ENCODE data around the gene GCN1. TPM values are rescaled to one million over a fixed set of nuclear protein-coding genes. Genes with fewer than 3 reads are reported as not detected.
A peak's percentile ranks its signal among the peaks of the same experiment; 100 is the strongest.
"Not testable (repeated sequence)": the region's sequence is repeated elsewhere in the genome, so short reads cannot be mapped to it uniquely, and the experiment has no call there.

Gene GCN1
- total RNA-seq, 1 experiment from 2014 or later, result 254 TPM

DNA sequence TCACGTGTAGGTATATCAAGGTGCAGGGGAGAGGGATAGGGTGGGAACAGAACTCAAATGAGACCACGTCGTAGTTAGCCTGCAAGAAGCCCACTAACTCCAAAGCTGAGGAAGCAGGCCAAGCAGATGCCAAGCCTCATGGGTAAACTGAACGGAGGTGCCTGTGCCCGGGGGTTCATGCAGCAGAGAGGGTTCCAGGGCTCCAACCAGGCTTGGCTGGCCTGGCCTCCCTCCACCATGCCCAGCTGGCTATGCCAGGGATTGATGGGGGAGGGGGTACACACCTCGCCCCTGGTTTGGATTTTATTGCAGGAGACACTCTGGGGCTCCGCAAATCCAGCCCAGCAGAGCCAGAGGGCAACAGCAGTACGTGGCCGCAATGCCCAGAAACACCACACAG, 43.7 kb upstream of the GCN1 start:
- ChIA-PET POLR2A (ENCODE audit: unreplicated experiment) (interaction anchor here (0.6 to 3.3 kb wide), 9 partner anchors 9 to 79 kb away, joined by 3 to 63 read pairs (median 7); partner anchors contain the start of genes PXN, RNU4-2 and RPLP0), CTCF (interaction anchor here (0.6 to 2.6 kb wide), 6 partner anchors 10 to 27 kb away, joined by 3 to 26 read pairs (median 5); partner anchors contain the start of gene PXN)
- H3K27me3 ChIP-seq (ENCODE audit: low read length), result no peaks in the 10 kb centered on the region
- no peak overlapping the region for H3K4me3 ChIP-seq (ENCODE audit: low read length)
- BruUV-seq (replicated peaks), result TSS peak; percentile 36
- peaks cover 25% of the 10 kb centered on the region; the same call in 1 of the 2 replicates for H3K36me3 ChIP-seq (ENCODE audit: low read depth, low read length)
- peak overlapping the region; percentile 56 for H3K4me2 ChIP-seq (ENCODE audit: low read length)
- TF ChIP-seq EZH2 (IDR thresholded peaks at IDR 0.05; ENCODE audit: low read length, unreplicated experiment) (no peak), EZH2phosphoT487 (IDR thresholded peaks at IDR 0.05; ENCODE audit: borderline replicate concordance, low read length) (no peak)
- TF ChIP-seq, protein P1, sequence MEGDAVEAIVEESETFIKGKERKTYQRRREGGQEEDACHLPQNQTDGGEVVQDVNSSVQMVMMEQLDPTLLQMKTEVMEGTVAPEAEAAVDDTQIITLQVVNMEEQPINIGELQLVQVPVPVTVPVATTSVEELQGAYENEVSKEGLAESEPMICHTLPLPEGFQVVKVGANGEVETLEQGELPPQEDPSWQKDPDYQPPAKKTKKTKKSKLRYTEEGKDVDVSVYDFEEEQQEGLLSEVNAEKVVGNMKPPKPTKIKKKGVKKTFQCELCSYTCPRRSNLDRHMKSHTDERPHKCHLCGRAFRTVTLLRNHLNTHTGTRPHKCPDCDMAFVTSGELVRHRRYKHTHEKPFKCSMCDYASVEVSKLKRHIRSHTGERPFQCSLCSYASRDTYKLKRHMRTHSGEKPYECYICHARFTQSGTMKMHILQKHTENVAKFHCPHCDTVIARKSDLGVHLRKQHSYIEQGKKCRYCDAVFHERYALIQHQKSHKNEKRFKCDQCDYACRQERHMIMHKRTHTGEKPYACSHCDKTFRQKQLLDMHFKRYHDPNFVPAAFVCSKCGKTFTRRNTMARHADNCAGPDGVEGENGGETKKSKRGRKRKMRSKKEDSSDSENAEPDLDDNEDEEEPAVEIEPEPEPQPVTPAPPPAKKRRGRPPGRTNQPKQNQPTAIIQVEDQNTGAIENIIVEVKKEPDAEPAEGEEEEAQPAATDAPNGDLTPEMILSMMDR (conservative IDR thresholded peaks at IDR 0.05; ENCODE audit: low read depth, low read length), result no peak
- H3K9ac ChIP-seq (ENCODE audit: low read length), result peak overlapping the region; percentile 57
- ATAC-seq, result no peak
- no peaks in the 10 kb centered on the region for H3K9me3 ChIP-seq (ENCODE audit: low read length)
- H3K27ac ChIP-seq (ENCODE audit: low read length), result peak overlapping the region; percentile 89
- H4K20me1 ChIP-seq (ENCODE audit: low read length), result peaks cover 34% of the 10 kb centered on the region
- H3K4me1 ChIP-seq (ENCODE audit: insufficient read depth, low read length), result peaks cover 81% of the 10 kb centered on the region
- H3K9me2 ChIP-seq (replicated peaks; ENCODE audit: low read length), result no peaks in the 10 kb centered on the region
- H2AFZ ChIP-seq (ENCODE audit: low read length), result no peak overlapping the region
- peaks cover 97% of the 10 kb centered on the region for H3K79me2 ChIP-seq (ENCODE audit: low read length)
- H3F3A ChIP-seq (ENCODE audit: low read length, unreplicated experiment), result peaks cover 13% of the 10 kb centered on the region
- no peak for DNase-seq
- intact Hi-C loops (cut with micrococcal nuclease), result no loop called here

DNA sequence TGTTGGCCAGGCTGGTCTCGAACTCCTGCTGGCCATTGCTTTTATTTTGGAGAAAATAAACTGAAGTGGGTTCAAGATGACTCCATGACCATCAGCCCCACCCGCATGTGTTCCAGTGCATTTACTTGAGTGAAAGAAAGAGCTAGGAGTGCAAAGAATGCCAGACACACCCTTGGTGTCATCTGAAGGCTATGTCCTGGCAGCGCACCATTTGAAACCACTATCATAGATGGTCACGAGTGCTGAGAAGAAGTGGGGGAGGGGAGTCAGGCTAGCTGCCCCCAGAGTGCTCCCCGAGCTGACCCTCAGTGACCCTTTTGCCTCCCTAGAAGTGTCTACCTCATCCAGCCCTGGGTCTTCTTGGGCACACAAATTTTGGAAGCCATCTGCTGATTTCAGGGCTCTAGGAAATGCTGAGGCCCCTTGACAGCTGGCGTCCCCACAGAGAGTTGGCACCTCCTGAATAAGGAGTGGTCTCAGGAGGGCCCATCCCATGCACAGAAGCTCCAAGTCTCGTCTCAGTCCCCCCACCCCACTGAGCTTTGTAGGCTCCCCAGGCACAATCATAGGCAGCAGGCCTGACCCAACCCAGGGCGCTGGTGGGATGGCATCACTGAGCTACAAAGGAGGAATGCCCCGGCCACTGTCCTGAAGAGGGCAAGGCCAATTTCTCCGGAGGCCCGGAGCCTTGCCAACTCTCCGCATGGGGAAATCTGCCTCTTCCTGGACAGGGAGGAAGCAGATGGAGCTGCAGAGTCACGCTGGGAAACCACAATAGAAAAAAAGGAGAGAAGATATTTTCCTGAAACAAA, 43.1 kb upstream of the GCN1 start:
- Histone ChIP-seq H3K4me2 (ENCODE audit: low read length) (peak overlapping the region; percentile 56), H3F3A (ENCODE audit: low read length, unreplicated experiment) (peaks cover 19% of the 10 kb centered on the region), H3K9me3 (ENCODE audit: low read length) (no peaks in the 10 kb centered on the region), H3K9me2 (replicated peaks; ENCODE audit: low read length) (no peaks in the 10 kb centered on the region), H3K36me3 (ENCODE audit: low read depth, low read length) (peaks cover 27% of the 10 kb centered on the region; the same call in 1 of the 2 replicates), H3K9ac (ENCODE audit: low read length) (peak overlapping the region; percentile 57), H4K20me1 (ENCODE audit: low read length) (peaks cover 28% of the 10 kb centered on the region), H3K27me3 (ENCODE audit: low read length) (no peaks in the 10 kb centered on the region), H3K27ac (ENCODE audit: low read length) (peak overlapping the region; percentile 89), H3K4me3 (ENCODE audit: low read length) (peak overlapping the region; percentile 5; the same call in 1 of the 2 replicates), H3K4me1 (ENCODE audit: insufficient read depth, low read length) (peaks cover 88% of the 10 kb centered on the region), H2AFZ (ENCODE audit: low read length) (no peak overlapping the region), H3K79me2 (ENCODE audit: low read length) (peaks cover 97% of the 10 kb centered on the region)
- intact Hi-C loops (cut with micrococcal nuclease), result no loop called here
- CTCF ChIA-PET, result interaction anchor here (0.5 to 2.6 kb wide), 8 partner anchors 9 to 36 kb away, joined by 3 to 26 read pairs (median 5); partner anchors contain the start of gene PXN
- TF ChIP-seq, protein P1 (conservative IDR thresholded peaks at IDR 0.05; ENCODE audit: low read depth, low read length), result no peak
- TF ChIP-seq EZH2phosphoT487 (IDR thresholded peaks at IDR 0.05; ENCODE audit: borderline replicate concordance, low read length) (no peak), EZH2 (IDR thresholded peaks at IDR 0.05; ENCODE audit: low read length, unreplicated experiment) (no peak)
- BruUV-seq (replicated peaks), result no TSS peak
- peak; percentile 25 for ATAC-seq
- POLR2A ChIA-PET (ENCODE audit: unreplicated experiment), result interaction anchor here (0.5 to 3.3 kb wide), 9 partner anchors 20 to 633 kb away, joined by 3 to 63 read pairs (median 6); partner anchors contain the start of genes PXN, RNU4-2 and RPLP0
- DNase-seq, result peak; percentile 87

DNA sequence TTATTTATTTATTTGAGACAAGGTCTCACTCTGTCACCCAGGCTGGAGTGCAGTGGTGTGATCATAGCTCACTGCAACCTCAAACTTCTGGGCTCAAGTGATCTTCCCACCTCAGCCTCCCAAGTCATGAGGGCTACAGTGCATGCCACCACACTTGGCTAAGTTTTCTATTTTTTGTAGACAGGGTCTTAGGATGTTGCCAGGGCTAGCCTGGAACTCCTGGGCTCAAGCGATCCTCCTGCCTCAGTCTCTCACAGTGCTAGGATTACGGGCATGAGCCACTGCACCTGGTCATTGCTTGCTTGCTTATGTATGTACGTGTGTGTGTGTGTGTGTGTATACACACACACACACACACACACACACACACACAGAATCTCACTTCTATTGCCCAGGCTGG, 42.3 kb upstream of the GCN1 start:
- H3K27me3 ChIP-seq (ENCODE audit: low read length), result not testable (repeated sequence)

More for the DNA sequence above, 42.3 kb upstream of the GCN1 start:
- H3K4me1 ChIP-seq (ENCODE audit: insufficient read depth, low read length), result peaks cover 90% of the 10 kb centered on the region
- H3K9ac ChIP-seq (ENCODE audit: low read length), result peak overlapping the region; percentile 24; the same call in 1 of the 2 replicates
- H4K20me1 ChIP-seq (ENCODE audit: low read length), result peaks cover 21% of the 10 kb centered on the region
- intact Hi-C loops (cut with micrococcal nuclease); H3K4me3 ChIP-seq (ENCODE audit: low read length); H3K9me2 ChIP-seq (replicated peaks; ENCODE audit: low read length); ATAC-seq; H2AFZ ChIP-seq (ENCODE audit: low read length); BruUV-seq (replicated peaks); H3K9me3 ChIP-seq (ENCODE audit: low read length); DNase-seq: not testable (repeated sequence)
- peak overlapping the region; percentile 89 for H3K27ac ChIP-seq (ENCODE audit: low read length)
- ChIA-PET CTCF (interaction anchor here (0.7 to 2.6 kb wide), 4 partner anchors 8 to 28 kb away, joined by 3 to 26 read pairs (median 8); partner anchors contain the start of gene PXN), POLR2A (ENCODE audit: unreplicated experiment) (interaction anchor here (0.7 to 3.3 kb wide), 2 partner anchors 24 to 55 kb away, joined by 4 to 63 read pairs; partner anchors contain the start of gene RNU4-2)
- H3F3A ChIP-seq (ENCODE audit: low read length, unreplicated experiment), result peaks cover 27% of the 10 kb centered on the region
- H3K4me2 ChIP-seq (ENCODE audit: low read length), result peak overlapping the region; percentile 56; the same call in 1 of the 2 replicates
- peaks cover 21% of the 10 kb centered on the region; the same call in 1 of the 2 replicates for H3K36me3 ChIP-seq (ENCODE audit: low read depth, low read length)
- peaks cover 97% of the 10 kb centered on the region for H3K79me2 ChIP-seq (ENCODE audit: low read length)

Data from PC-3 (cell line).